ENCODE data around the gene ALDH4A1.
"Not testable (repeated sequence)": the region's sequence is repeated elsewhere in the genome, so short reads cannot be mapped to it uniquely, and the experiment has no call there.

ALDH4A1 gene

GRCh38 chr1:18901147-18901951 lies 1.0 kb downstream of the ALDH4A1 start:
- no peak for DNase-seq (ENCODE audit: low read depth, low spot score)

GRCh38 chr1:18900303-18900841 lies 2.0 kb downstream of the ALDH4A1 start:
- no peak for DNase-seq (ENCODE audit: low read depth, low spot score)

GRCh38 chr1:18899363-18900049 lies 2.8 kb downstream of the ALDH4A1 start:
- no peak for DNase-seq (ENCODE audit: low read depth, low spot score)

- DNase-seq (ENCODE audit: low read depth, low spot score), result no peak
These were observed 3.8 kb downstream of the ALDH4A1 start for GRCh38 chr1:18898567-18898966.

GRCh38 chr1:18895317-18895716 lies 7.0 kb downstream of the ALDH4A1 start:
- DNase-seq (ENCODE audit: low read depth, low spot score), result no peak

GRCh38 chr1:18893120-18893519 lies 9.2 kb downstream of the ALDH4A1 start:
- no peak for DNase-seq (ENCODE audit: low read depth, low spot score)

- not testable (repeated sequence) for DNase-seq (ENCODE audit: low read depth, low spot score)
These were observed 10.5 kb downstream of the ALDH4A1 start for GRCh38 chr1:18891858-18892257.

GRCh38 chr1:18891426-18891780 lies 11.0 kb downstream of the ALDH4A1 start:
- DNase-seq (ENCODE audit: low read depth, low spot score), result no peak

GRCh38 chr1:18890706-18891425 lies 11.5 kb downstream of the ALDH4A1 start:
- no peak for DNase-seq (ENCODE audit: low read depth, low spot score)

GRCh38 chr1:18886003-18886335 lies 16.4 kb downstream of the ALDH4A1 start:
- DNase-seq (ENCODE audit: low read depth, low spot score), result no peak

GRCh38 chr1:18885311-18886002 lies 16.9 kb downstream of the ALDH4A1 start:
- no peak for DNase-seq (ENCODE audit: low read depth, low spot score)

- no peak for DNase-seq (ENCODE audit: low read depth, low spot score)
These were observed 17.6 kb downstream of the ALDH4A1 start for GRCh38 chr1:18884727-18885126.

- DNase-seq (ENCODE audit: low read depth, low spot score), result no peak
These were observed 18.0 kb downstream of the ALDH4A1 start for GRCh38 chr1:18884419-18884717.

- DNase-seq (ENCODE audit: low read depth, low spot score), result peak; percentile 55
These were observed 18.5 kb downstream of the ALDH4A1 start for GRCh38 chr1:18883636-18884418.

GRCh38 chr1:18883079-18883478 lies 19.3 kb downstream of the ALDH4A1 start:
- DNase-seq (ENCODE audit: low read depth, low spot score), result no peak

- DNase-seq (ENCODE audit: low read depth, low spot score), result no peak
These were observed 19.9 kb downstream of the ALDH4A1 start for GRCh38 chr1:18882486-18882885.

GRCh38 chr1:18881642-18882431 lies 20.5 kb downstream of the ALDH4A1 start:
- no peak for DNase-seq (ENCODE audit: low read depth, low spot score)

GRCh38 chr1:18881164-18881563 lies 21.2 kb downstream of the ALDH4A1 start:
- DNase-seq (ENCODE audit: low read depth, low spot score), result no peak

- DNase-seq (ENCODE audit: low read depth, low spot score), result no peak
These were observed 21.8 kb downstream of the ALDH4A1 start for GRCh38 chr1:18880585-18880984.

GRCh38 chr1:18879791-18880309 lies 22.5 kb downstream of the ALDH4A1 start:
- DNase-seq (ENCODE audit: low read depth, low spot score), result no peak

Measured in activated naive CD8-positive, alpha-beta T cell treated with anti-CD3 and anti-CD28 coated beads, Interleukin-2, amount 50 U/mL, for 16 hours (primary cell).